ENCODE measurements around the gene PREX1. TPM values are rescaled to one million over a fixed set of nuclear protein-coding genes. Genes with fewer than 3 reads are reported as not detected.

The PREX1 gene
- total RNA-seq, 4 donors from 2014 or later = 29.5 to 121 (median 40.9) TPM

GRCh38 chr20:48686238-48687116 is 141.3 kb downstream of the PREX1 start:
- DNase-seq (ENCODE audit: low spot score) = no peak
- no peak for TF ChIP-seq CTCF (IDR thresholded peaks at IDR 0.05)
- peak; percentile 26 for ATAC-seq (ENCODE audit: low FRiP score)

- no peak for ATAC-seq (ENCODE audit: low FRiP score)
- no peak for DNase-seq (ENCODE audit: low spot score)
- no peak for TF ChIP-seq CTCF (IDR thresholded peaks at IDR 0.05)
These were observed 142.5 kb downstream of the PREX1 start for GRCh38 chr20:48685300-48685699.

- DNase-seq (ENCODE audit: low spot score) = no peak
- no peak for ATAC-seq (ENCODE audit: low FRiP score)
These were observed 143.2 kb downstream of the PREX1 start for GRCh38 chr20:48684501-48685041.

GRCh38 chr20:48683467-48684175 is 144.2 kb downstream of the PREX1 start:
- DNase-seq (ENCODE audit: low spot score) = no peak
- no peak for ATAC-seq (ENCODE audit: low FRiP score)
- TF ChIP-seq CTCF (IDR thresholded peaks at IDR 0.05) = no peak

More at GRCh38 chr20:48684501-48685041, 143.2 kb downstream of the PREX1 start:
- no peak for TF ChIP-seq CTCF (IDR thresholded peaks at IDR 0.05)

- no peak for DNase-seq (ENCODE audit: low spot score)
- TF ChIP-seq CTCF (IDR thresholded peaks at IDR 0.05) = no peak
- ATAC-seq (ENCODE audit: low FRiP score) = peak; percentile 66
These were observed 145.1 kb downstream of the PREX1 start for GRCh38 chr20:48682529-48683363.

GRCh38 chr20:48681873-48682426 is 145.8 kb downstream of the PREX1 start:
- TF ChIP-seq CTCF (IDR thresholded peaks at IDR 0.05) = no peak
- DNase-seq (ENCODE audit: low spot score) (no peak), ATAC-seq (ENCODE audit: low FRiP score) (no peak)
